HG02840 (cell line): ENCODE data around the gene CCDC57.

Experiments used
- ATAC-seq: cut with Tn5 transposase; IDR thresholded peaks from one replicate; pipeline ENCODE4 v1.9.1; 2021; ENCODE audit warnings: mild to moderate bottlenecking, moderate library complexity, moderate number of reproducible peaks; ENCODE audit not compliant: unreplicated experiment, low FRiP score

The CCDC57 gene

GRCh38 chr17:82087961-82088837 is 124.4 kb downstream of the CCDC57 start:
- no peak for ATAC-seq

- ATAC-seq, result no peak
Observed at GRCh38 chr17:82086941-82087906, 125.4 kb downstream of the CCDC57 start.

- no peak for ATAC-seq
Observed at GRCh38 chr17:82085931-82086764, 126.5 kb downstream of the CCDC57 start.

- no peak for ATAC-seq
Observed at GRCh38 chr17:82085031-82085861, 127.4 kb downstream of the CCDC57 start.

GRCh38 chr17:82084373-82085030 is 128.1 kb downstream of the CCDC57 start:
- no peak for ATAC-seq

GRCh38 chr17:82083533-82084359 is 128.9 kb downstream of the CCDC57 start:
- no peak for ATAC-seq

- no peak for ATAC-seq
Observed at GRCh38 chr17:82083009-82083408, 129.6 kb downstream of the CCDC57 start.

- ATAC-seq, result no peak
Observed at GRCh38 chr17:82082456-82082855, 130.2 kb downstream of the CCDC57 start.

- ATAC-seq, result no peak
Observed at GRCh38 chr17:82081966-82082365, 130.7 kb downstream of the CCDC57 start.

- ATAC-seq, result no peak
Observed at GRCh38 chr17:82081546-82081945, 131.1 kb downstream of the CCDC57 start.

GRCh38 chr17:82080789-82081464 is 131.7 kb downstream of the CCDC57 start:
- no peak for ATAC-seq

- no peak for ATAC-seq
Observed at GRCh38 chr17:82080048-82080788, 132.4 kb downstream of the CCDC57 start.

- no peak for ATAC-seq
Observed at GRCh38 chr17:82079001-82079677, 133.5 kb downstream of the CCDC57 start.

- ATAC-seq, result no peak
Observed at GRCh38 chr17:82078433-82078832, 134.2 kb downstream of the CCDC57 start.

- ATAC-seq, result no peak
Observed at GRCh38 chr17:82077617-82078358, 134.9 kb downstream of the CCDC57 start.
